Measurements from ENCODE around the gene ZFYVE28.

DNA sequence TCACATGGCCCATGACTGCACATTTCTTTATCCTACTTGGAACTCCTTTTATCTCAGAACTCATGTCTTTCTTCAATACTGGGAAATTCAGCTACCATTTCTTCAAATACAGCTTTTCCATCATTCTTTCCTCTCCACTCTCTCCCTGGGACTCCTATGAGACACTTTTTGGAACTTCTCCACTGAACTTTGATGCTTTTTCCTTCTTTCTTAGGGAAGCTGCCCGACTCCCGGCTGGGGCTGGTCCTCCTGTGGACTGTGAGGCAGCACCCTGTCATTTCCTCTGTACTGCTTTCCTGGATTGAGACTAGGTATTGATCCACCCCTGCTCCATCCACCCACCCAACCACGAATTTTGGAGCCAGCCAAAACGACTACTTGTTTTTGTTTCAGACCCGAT is 40.0 kb downstream of the ZFYVE28 start:
- TF ChIP-seq, protein P1, sequence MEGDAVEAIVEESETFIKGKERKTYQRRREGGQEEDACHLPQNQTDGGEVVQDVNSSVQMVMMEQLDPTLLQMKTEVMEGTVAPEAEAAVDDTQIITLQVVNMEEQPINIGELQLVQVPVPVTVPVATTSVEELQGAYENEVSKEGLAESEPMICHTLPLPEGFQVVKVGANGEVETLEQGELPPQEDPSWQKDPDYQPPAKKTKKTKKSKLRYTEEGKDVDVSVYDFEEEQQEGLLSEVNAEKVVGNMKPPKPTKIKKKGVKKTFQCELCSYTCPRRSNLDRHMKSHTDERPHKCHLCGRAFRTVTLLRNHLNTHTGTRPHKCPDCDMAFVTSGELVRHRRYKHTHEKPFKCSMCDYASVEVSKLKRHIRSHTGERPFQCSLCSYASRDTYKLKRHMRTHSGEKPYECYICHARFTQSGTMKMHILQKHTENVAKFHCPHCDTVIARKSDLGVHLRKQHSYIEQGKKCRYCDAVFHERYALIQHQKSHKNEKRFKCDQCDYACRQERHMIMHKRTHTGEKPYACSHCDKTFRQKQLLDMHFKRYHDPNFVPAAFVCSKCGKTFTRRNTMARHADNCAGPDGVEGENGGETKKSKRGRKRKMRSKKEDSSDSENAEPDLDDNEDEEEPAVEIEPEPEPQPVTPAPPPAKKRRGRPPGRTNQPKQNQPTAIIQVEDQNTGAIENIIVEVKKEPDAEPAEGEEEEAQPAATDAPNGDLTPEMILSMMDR (IDR thresholded peaks at IDR 0.05): no peak
- TF ChIP-seq POLR2AphosphoS5 (IDR thresholded peaks at IDR 0.05) (no peak), POLR2A (IDR thresholded peaks at IDR 0.05) (no peak)
